ENCODE results near the gene NAA80.

NAA80 gene

DNA sequence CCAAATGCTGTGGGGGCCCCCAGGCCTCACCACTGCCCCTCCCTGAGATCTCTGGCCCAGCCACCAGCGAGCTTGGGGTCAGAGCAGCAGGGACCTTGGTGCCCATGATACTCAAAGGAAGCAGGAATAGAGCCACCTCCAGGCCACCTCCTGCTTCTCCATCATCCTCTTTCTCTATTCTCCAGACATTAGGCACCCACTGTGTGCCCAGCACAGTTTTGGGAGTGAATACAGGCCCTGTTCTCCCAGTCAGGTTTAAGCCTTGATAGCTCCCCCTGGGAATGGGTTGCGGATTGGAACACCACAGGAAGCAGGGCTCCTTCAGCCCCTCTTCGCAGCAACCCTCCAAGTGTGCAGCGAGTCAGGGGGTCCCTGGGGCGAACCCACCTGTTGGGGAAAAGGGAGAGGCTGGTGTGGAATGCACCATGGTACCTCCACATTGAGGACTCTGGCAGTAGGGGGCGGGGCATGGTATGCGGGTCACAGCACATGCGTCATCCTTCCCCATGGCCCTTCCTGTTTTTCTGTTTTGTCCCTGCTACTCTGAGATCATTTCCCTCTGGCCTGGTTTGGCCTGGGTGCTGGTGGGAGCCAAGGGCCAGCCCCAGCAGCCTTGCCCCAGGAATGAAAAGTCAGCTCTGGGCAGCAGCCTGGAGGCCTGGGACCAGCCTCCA, 44.5 kb downstream of the NAA80 start:
- no peak for DNase-seq

DNA sequence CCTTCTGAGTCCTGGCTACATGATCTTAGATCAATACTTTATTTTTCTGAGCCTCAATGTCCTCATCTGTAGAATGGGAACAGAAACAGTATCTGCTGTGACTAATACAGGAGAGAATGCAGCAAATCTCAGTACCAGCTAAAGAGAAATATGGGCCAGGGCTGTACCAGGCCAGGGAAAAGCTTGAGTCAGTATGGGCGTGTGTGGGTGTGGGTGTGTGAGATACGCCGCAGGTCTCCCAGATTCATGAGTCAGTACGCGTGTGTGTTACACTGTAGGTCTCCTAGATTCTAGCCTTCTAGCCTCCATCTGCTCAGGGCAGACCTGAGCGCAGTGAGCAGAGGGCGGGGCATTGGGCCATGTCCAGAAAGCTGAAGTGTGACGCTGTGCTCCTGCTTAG, 48.0 kb downstream of the NAA80 start:
- DNase-seq = no peak

DNA sequence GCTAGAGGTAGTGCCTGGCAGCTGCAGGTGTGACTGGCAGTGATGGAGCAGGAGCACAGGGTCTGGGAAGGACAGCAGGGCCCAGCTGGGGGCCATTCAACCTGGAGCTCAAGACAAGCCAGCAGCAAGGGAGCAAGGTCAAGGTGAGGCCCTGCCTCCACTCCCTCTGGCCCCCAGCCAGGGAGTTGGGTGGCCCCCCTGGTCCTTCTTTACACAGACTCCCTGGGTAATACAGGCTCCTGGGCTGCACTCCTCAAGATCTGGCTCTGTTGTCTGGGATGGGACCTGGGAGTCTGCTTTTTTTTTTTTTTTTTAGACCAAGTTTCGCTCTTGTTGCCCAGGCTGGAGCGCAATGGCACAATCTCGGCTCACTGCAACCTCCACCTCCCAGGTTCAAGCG, 48.7 kb downstream of the NAA80 start:
- no peak for DNase-seq

DNA sequence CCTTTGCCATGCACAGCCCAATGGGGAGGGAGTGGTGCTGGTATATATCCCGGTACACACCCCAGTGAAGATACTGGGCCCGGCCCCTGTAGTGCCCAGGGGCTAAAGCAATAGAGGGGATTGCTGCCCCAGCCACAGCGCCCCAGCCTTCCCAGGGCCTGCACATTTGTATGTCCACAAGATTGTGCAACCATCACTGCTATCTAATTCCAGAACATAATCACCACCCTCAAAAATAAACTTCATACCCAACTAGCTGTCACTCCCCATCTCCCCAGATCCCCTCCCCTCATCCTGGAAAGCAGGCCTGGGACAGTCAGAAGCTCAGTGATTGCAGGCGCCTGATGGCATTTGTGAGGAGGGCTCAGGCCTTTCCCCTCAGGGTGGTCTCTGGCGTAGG, 49.7 kb downstream of the NAA80 start:
- no peak for DNase-seq

DNA sequence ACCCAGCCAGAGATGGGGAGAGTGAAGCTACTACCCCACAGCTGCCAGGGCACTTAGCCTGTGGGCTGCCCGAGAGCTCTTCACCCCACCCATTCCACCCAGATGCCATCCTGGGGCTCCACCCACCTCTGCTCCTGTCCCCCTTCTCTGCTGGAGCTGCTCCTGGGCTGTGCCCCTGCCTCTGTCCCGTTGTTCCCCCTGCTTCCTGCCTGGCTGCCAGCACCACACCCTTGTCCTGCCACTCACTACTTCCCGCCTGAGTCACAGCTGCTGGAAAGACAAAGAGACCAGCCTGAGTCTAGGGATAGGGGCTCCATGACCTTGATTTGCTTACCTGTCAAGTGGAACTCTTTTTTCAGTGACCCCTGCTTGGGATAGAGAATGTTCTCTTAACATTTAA, 50.8 kb downstream of the NAA80 start:
- no peak for DNase-seq

DNA sequence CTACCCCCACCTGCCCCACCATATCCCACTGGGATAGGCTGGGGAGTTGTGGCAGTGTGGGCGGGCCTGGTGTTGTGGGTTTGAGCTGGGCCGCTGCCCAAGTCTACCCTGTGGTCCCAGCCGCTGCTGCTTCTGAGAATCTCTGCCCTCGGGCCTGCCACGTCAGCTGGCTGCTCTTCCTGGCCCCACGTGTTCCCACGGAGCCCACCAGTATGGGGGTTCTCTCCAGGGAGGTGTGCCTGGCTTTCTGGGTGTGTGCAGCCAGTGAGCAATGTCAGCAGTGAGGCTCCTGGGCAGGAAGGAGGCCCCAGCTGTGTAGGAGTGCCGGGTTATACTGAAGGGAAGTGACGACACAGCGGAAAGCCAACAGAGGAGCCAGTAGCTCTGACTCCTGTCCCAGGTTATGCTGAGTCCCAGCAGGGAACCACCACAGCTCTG, 52.7 kb downstream of the NAA80 start:
- peak; percentile 75 for DNase-seq

Measured in GOT3 (cell line).